Keratinocyte (primary cell): ENCODE measurements around the gene S1PR2. TPM values are rescaled to one million over a fixed set of nuclear protein-coding genes. Genes with fewer than 3 reads are reported as not detected.
A peak's percentile ranks its signal among the peaks of the same experiment; 100 is the strongest.

ENCODE experiments used
- DNase-seq: peaks from one replicate; pipeline ENCODE4 v3.0.0-alpha.2; 2011; ENCODE audit warnings: low read depth, missing footprints, low spot score
- FAIRE-seq: peaks from 2 replicates; lab custom pipeline; 2011; peaks lifted over from hg19 to GRCh38; lab: Jason Lieb, UNC
- H2AFZ ChIP-seq: 2 replicates; pipeline ENCODE4 v1.6.0; 2012; ENCODE audit warnings: low read length, control low read depth, inconsistent platforms; ENCODE audit not compliant: control insufficient read depth
- H3K27ac ChIP-seq: 2 replicates; pipeline ENCODE4 v1.5.1; 2011; ENCODE audit warnings: low read length; ENCODE audit not compliant: control insufficient read depth, insufficient read depth
- H3K27me3 ChIP-seq: 3 replicates; pipeline ENCODE4 v1.6.0; 2011; ENCODE audit warnings: low read length; ENCODE audit not compliant: control insufficient read depth, insufficient read depth; ENCODE audit errors: extremely low read depth
- H3K36me3 ChIP-seq, 2 experiments: 2 replicates in 1 of 2; 3 replicates in 1 of 2; pipeline ENCODE4 v1.5.1; 2011; ENCODE audit warnings: low read length in 2 of 2, mild to moderate bottlenecking in 1 of 2; ENCODE audit not compliant: control insufficient read depth in 2 of 2, insufficient read depth in 2 of 2; ENCODE audit errors: extremely low read depth in 1 of 2
- H3K4me1 ChIP-seq: 3 replicates; pipeline ENCODE4 v1.5.1; 2011; ENCODE audit warnings: low read length; ENCODE audit not compliant: control insufficient read depth, insufficient read depth; ENCODE audit errors: extremely low read depth
- H3K4me2 ChIP-seq: 3 replicates; pipeline ENCODE4 v1.6.0; 2011; ENCODE audit warnings: low read depth, low read length; ENCODE audit not compliant: control insufficient read depth, insufficient read depth; ENCODE audit errors: extremely low read depth
- H3K4me3 ChIP-seq, 3 experiments: fragments of 200-600 bp in 1 of 3; sonication (generic) in 1 of 3; 2 replicates in 2 of 3; 3 replicates in 1 of 3; pipeline ENCODE4 v1.5.1; 2011 to 2016; ENCODE audit warnings: low read length in 3 of 3, mild to moderate bottlenecking in 3 of 3, control low read depth in 2 of 3, inconsistent platforms in 1 of 3, low read depth in 1 of 3, mixed read lengths in 1 of 3, mixed run types in 1 of 3, moderate library complexity in 1 of 3; ENCODE audit not compliant: control insufficient read depth in 2 of 3, insufficient read depth in 2 of 3; ENCODE audit errors: extremely low read depth in 1 of 3
- H3K79me2 ChIP-seq: 2 replicates; pipeline ENCODE4 v1.6.0; 2012; ENCODE audit warnings: low read length; ENCODE audit not compliant: control insufficient read depth, insufficient read depth
- H3K9ac ChIP-seq: 3 replicates; pipeline ENCODE4 v1.6.0; 2011; ENCODE audit warnings: low read length; ENCODE audit not compliant: control insufficient read depth, insufficient read depth; ENCODE audit errors: extremely low read depth
- H3K9me1 ChIP-seq: 3 replicates; pipeline ENCODE4 v1.6.0; 2011; ENCODE audit warnings: low read length; ENCODE audit not compliant: control insufficient read depth, insufficient read depth; ENCODE audit errors: extremely low read depth
- H3K9me3 ChIP-seq: 2 replicates; pipeline ENCODE4 v1.5.1; 2012; ENCODE audit warnings: low read depth, low read length; ENCODE audit not compliant: control insufficient read depth
- H4K20me1 ChIP-seq: 3 replicates; pipeline ENCODE4 v1.6.0; 2011; ENCODE audit warnings: low read length; ENCODE audit not compliant: control insufficient read depth, insufficient read depth; ENCODE audit errors: extremely low read depth
- EZH2 ChIP-seq: IDR thresholded peaks from one replicate; pipeline ENCODE4 v1.6.1; 2012; ENCODE audit warnings: inconsistent platforms, mild to moderate bottlenecking, low read length, moderate library complexity
- dilution Hi-C: fragments of 300-500 bp; cut with MboI; formaldehyde crosslinking; loops from one replicate; pipeline ENCODE4 v1.7.0; 2020; ENCODE audit warnings: low sequenced_read_pairs; ENCODE audit not compliant: extremely low pct_ligation_motif_present
- polyA plus RNA-seq, 5 experiments: library from polyadenylated mRNA; depleted of rRNA in 3 of 5; stranded (reverse) in 3 of 5; stranded (forward) in 1 of 5; unstranded in 1 of 5; fragments of >200 nt; gene quantifications; 1 replicate in 1 of 5; 2 replicates in 3 of 5; 3 replicates in 1 of 5; pipeline versions ENCODE4 v1.2.1 to v1.2.3, GENCODE V29; 2011 to 2012; ENCODE audit warnings: missing spikeins in 2 of 5, low read depth in 1 of 5, low replicate concordance in 1 of 5
- TF ChIP-seq, protein P1 (sequence below), 3 experiments: IDR thresholded peaks in 1 of 3; conservative IDR thresholded peaks in 1 of 3; optimal IDR thresholded peaks in 1 of 3; 2 replicates in 2 of 3; 3 replicates in 1 of 3; pipeline versions ENCODE3 to v1.5.1; 2011; ENCODE audit warnings: low read length in 3 of 3, mild to moderate bottlenecking in 3 of 3, moderate library complexity in 2 of 3, control low read depth in 1 of 3, inconsistent platforms in 1 of 3; ENCODE audit not compliant: insufficient read depth in 2 of 3; ENCODE audit errors: extremely low read depth in 1 of 3

The S1PR2 gene
- polyA plus RNA-seq, 1 donor (not counting 4 experiments of a cell fraction or from before 2014, with no cell fraction given) = 1.6 TPM

- no peak overlapping the region for H3K9ac ChIP-seq
- FAIRE-seq = no peak
- H2AFZ ChIP-seq = no peak overlapping the region
- H3K79me2 ChIP-seq = no peaks in the 10 kb centered on the region
- dilution Hi-C loops = no loop called here
- no peaks in the 10 kb centered on the region for H3K27me3 ChIP-seq
- H3K4me1 ChIP-seq = no peaks in the 10 kb centered on the region
- no peaks in the 10 kb centered on the region for H3K36me3 ChIP-seq
- no peaks in the 10 kb centered on the region for H3K9me3 ChIP-seq
- no peak overlapping the region for H3K4me2 ChIP-seq
- TF ChIP-seq, protein P1, sequence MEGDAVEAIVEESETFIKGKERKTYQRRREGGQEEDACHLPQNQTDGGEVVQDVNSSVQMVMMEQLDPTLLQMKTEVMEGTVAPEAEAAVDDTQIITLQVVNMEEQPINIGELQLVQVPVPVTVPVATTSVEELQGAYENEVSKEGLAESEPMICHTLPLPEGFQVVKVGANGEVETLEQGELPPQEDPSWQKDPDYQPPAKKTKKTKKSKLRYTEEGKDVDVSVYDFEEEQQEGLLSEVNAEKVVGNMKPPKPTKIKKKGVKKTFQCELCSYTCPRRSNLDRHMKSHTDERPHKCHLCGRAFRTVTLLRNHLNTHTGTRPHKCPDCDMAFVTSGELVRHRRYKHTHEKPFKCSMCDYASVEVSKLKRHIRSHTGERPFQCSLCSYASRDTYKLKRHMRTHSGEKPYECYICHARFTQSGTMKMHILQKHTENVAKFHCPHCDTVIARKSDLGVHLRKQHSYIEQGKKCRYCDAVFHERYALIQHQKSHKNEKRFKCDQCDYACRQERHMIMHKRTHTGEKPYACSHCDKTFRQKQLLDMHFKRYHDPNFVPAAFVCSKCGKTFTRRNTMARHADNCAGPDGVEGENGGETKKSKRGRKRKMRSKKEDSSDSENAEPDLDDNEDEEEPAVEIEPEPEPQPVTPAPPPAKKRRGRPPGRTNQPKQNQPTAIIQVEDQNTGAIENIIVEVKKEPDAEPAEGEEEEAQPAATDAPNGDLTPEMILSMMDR (optimal IDR thresholded peaks at IDR 0.05 in 1 of 3, IDR thresholded peaks at IDR 0.05 in 1 of 3, conservative IDR thresholded peaks at IDR 0.05 in 1 of 3; ENCODE audit: extremely low read depth in 1 of 3, insufficient read depth in 2 of 3, low read length in 3 of 3) = peak; percentile 42 to 49 (median 42)
- TF ChIP-seq EZH2 = no peak
- no peak overlapping the region for H3K4me3 ChIP-seq
- H4K20me1 ChIP-seq = no peaks in the 10 kb centered on the region
- no peak overlapping the region for H3K27ac ChIP-seq
- DNase-seq = no peak
- no peaks in the 10 kb centered on the region for H3K9me1 ChIP-seq
These were observed 2.2 kb downstream of the S1PR2 start for GRCh38 chr19:10228920-10229319.

DNA sequence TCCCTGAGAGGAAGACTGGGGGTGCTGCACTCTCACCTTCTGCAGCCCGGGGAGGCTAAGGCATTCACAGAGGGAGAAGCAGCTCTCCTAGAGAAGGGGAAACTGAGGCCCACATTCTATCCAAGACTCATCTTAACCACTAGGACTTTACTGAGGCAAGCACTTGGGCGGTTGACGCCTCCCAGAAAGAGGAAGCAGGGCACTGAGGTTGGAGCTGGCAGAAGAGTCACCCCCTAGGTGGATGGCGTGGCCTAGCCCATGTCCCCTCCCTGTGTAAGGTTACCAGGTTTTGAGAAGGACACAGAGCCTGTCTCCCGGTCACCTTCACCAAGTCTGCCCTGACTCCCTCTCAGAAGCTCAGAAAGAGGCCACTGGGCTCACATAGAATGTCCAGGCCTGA is 2.7 kb downstream of the S1PR2 start:
- no peaks in the 10 kb centered on the region for H3K27me3 ChIP-seq
- H3K4me3 ChIP-seq = no peak overlapping the region
- H3K9me3 ChIP-seq = no peaks in the 10 kb centered on the region
- DNase-seq (no peak), FAIRE-seq (no peak)
- H3K9me1 ChIP-seq = no peaks in the 10 kb centered on the region
- no peak overlapping the region for H3K9ac ChIP-seq
- H3K36me3 ChIP-seq = no peaks in the 10 kb centered on the region
- no peaks in the 10 kb centered on the region for H3K79me2 ChIP-seq
- no peak overlapping the region for H3K27ac ChIP-seq
- H3K4me2 ChIP-seq = no peak overlapping the region
- no peaks in the 10 kb centered on the region for H4K20me1 ChIP-seq
- H3K4me1 ChIP-seq = no peaks in the 10 kb centered on the region
- TF ChIP-seq, protein P1 (optimal IDR thresholded peaks at IDR 0.05 in 1 of 3, IDR thresholded peaks at IDR 0.05 in 1 of 3, conservative IDR thresholded peaks at IDR 0.05 in 1 of 3; ENCODE audit: extremely low read depth in 1 of 3, insufficient read depth in 2 of 3, low read length in 3 of 3) = no peak
- no peak for TF ChIP-seq EZH2
- H2AFZ ChIP-seq = no peak overlapping the region
- dilution Hi-C loops = no loop called here
